A549 (cell line): Measurements from ENCODE around the gene ZNF169. TPM values are rescaled to one million over a fixed set of nuclear protein-coding genes. Genes with fewer than 3 reads are reported as not detected.
"Not testable (repeated sequence)": the region's sequence is repeated elsewhere in the genome, so short reads cannot be mapped to it uniquely, and the experiment has no call there.

Experiments used
- ATAC-seq, 2 experiments: fragments of 200-7000 bp in 1 of 2; fragments of >200 bp in 1 of 2; cut with Nextera tagmentation in 1 of 2; cut with Tn5 transposase in 1 of 2; 3 replicates each; pipeline versions ENCODE4 v1.8.0 to v1.9.1; 2018 to 2020; ENCODE audit warnings: mild to moderate bottlenecking in 1 of 2, moderate library complexity in 1 of 2
- CTCF ChIA-PET: fragments of 300-600 bp; sonication (Branson Sonifier 250); formaldehyde crosslinking; extraction: SDS; loops from one replicate; lab custom pipeline; 2021; ENCODE audit warnings: antibody characterized with exemption, inconsistent platforms; lab: Yijun Ruan, JAX
- POLR2A ChIA-PET: fragments of 350-600 bp; formaldehyde crosslinking; extraction: SDS; loops from one replicate; lab custom pipeline; 2021; ENCODE audit warnings: antibody characterized with exemption, inconsistent platforms; lab: Yijun Ruan, JAX
- DNase-seq, 2 experiments: peaks; one replicate each; pipeline versions ENCODE4 v3.0.0 to v3.0.0-alpha.2; 2011 to 2016; ENCODE audit warnings: low read depth in 1 of 2, low spot score in 1 of 2
- FAIRE-seq: peaks from 2 replicates; lab custom pipeline; 2011; peaks lifted over from hg19 to GRCh38; lab: Jason Lieb, UNC
- H3K27ac ChIP-seq, 2 experiments: fragments of >200 bp; sonication (Bioruptor Twin); formaldehyde crosslinking; 3 replicates each; pipeline ENCODE4 v1.5.1; 2016 to 2017
- H3K4me1 ChIP-seq: fragments of >200 bp; sonication (Bioruptor Twin); formaldehyde crosslinking; 3 replicates; pipeline ENCODE4 v1.6.1; 2016
- H3K4me2 ChIP-seq: fragments of >200 bp; sonication (Bioruptor Twin); formaldehyde crosslinking; 3 replicates; pipeline ENCODE4 v1.6.1; 2016
- H3K4me3 ChIP-seq: fragments of >200 bp; sonication (Bioruptor Twin); formaldehyde crosslinking; 3 replicates; pipeline ENCODE4 v1.5.1; 2016
- H3K9me3 ChIP-seq: fragments of >200 bp; sonication (Bioruptor Twin); formaldehyde crosslinking; 3 replicates; pipeline ENCODE4 v1.6.1; 2016
- WGBS: methylation state at CpG from one replicate; pipeline ENCODE4 v1.1.6; 2017; ENCODE audit errors: missing lambda C conversion rate; 5-methylcytosine and 5-hydroxymethylcytosine counted together
- polyA plus RNA-seq, 4 experiments: library from polyadenylated mRNA; depleted of rRNA in 3 of 4; stranded (reverse); fragments of >200 nt; fragmentation: RNase III in 1 of 4; extraction: RNeasy Plus Mini Kit Qiagen cat#74134 plus additional on column Dnase treatment in 1 of 4; gene quantifications; 2 replicates in 3 of 4; 3 replicates in 1 of 4; pipeline ENCODE4 v1.2.3, GENCODE V29; 2011 to 2017

Gene ZNF169
- polyA plus RNA-seq, 2 of the 4 experiments (the other 2 are of a cell fraction): 3.4 to 9.4 TPM

DNA sequence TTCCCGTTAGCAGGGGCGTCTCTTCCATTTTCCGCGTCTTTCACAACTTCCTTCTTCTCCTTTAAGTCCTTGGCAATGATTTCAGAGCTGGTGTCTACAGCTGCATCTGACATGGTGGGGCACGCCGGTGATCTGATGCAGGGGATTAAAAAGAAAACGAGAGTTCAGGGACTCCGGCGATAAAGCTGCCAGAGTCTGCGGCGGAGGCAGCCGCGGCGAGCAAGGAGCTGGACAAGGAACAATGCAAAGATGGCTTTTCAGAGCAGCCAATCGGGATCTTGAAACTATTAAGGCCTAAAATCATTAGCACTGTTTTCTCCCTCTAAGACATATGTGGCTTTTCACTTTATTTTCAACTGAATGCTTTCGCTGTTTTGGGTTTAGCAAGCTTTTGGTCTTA lies 88.4 kb downstream of the ZNF169 start:
- POLR2A ChIA-PET, ATAC-seq, H3K4me2 ChIP-seq, DNase-seq, H3K27ac ChIP-seq, CTCF ChIA-PET, H3K4me1 ChIP-seq, FAIRE-seq, H3K9me3 ChIP-seq, H3K4me3 ChIP-seq: not testable (repeated sequence)
- WGBS: 85% methylated on average over 10 of the region's 16 CpGs

DNA sequence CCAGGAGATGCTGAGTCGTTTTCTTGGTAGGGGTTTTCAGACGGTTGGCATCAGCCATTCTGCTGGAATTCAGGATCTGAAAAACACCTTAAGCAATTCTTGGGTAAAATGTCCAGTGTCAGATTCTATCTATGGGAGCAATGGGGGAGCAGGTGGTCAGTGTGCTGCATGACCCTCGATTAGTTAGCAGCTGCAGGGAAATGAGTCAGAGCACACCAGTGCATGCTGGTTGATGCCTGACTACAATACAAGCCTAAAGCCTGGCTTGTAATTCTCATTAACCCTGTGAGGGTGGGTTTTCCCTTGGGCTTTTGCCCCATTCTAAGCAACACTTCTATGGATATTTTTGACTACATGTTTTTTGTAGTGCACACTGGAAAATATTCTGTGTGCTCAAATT lies 89.7 kb downstream of the ZNF169 start:
- H3K4me1 ChIP-seq, H3K4me3 ChIP-seq, H3K4me2 ChIP-seq, H3K9me3 ChIP-seq, H3K27ac ChIP-seq, CTCF ChIA-PET, FAIRE-seq, ATAC-seq, DNase-seq, POLR2A ChIA-PET: not testable (repeated sequence)
- WGBS: no CpG with 5 or more reads among the region's 3 CpGs

Other genes with a start within 250 kb of the ZNF169 start
- gene PTPDC1, start 174.8 kb upstream of the ZNF169 start, polyA plus RNA-seq (2011; rRNA removed): 15.1 and 16.9 TPM in 2 replicates
- gene PTPDC1, start 174.8 kb upstream of the ZNF169 start, polyA plus RNA-seq (2017; fragmentation: RNase III; extraction: RNeasy Plus Mini Kit Qiagen cat#74134 plus additional on column Dnase treatment): 3.6 to 3.9 TPM (median 3.8 TPM) in 3 replicates
- gene NUTM2F, start 69.3 kb downstream of the ZNF169 start, polyA plus RNA-seq (2011; rRNA removed): not detected in 2 replicates
- not detected in 3 replicates for gene NUTM2F, start 69.3 kb downstream of the ZNF169 start, polyA plus RNA-seq (2017; fragmentation: RNase III; extraction: RNeasy Plus Mini Kit Qiagen cat#74134 plus additional on column Dnase treatment)